ENCODE data around the gene TESPA1. TPM values are rescaled to one million over a fixed set of nuclear protein-coding genes. Genes with fewer than 3 reads are reported as not detected.
"Not testable (repeated sequence)": the region's sequence is repeated elsewhere in the genome, so short reads cannot be mapped to it uniquely, and the experiment has no call there.

TESPA1 gene
- total RNA-seq, 2 donors from 2014 or later = 0.47 to 0.74 TPM

DNA sequence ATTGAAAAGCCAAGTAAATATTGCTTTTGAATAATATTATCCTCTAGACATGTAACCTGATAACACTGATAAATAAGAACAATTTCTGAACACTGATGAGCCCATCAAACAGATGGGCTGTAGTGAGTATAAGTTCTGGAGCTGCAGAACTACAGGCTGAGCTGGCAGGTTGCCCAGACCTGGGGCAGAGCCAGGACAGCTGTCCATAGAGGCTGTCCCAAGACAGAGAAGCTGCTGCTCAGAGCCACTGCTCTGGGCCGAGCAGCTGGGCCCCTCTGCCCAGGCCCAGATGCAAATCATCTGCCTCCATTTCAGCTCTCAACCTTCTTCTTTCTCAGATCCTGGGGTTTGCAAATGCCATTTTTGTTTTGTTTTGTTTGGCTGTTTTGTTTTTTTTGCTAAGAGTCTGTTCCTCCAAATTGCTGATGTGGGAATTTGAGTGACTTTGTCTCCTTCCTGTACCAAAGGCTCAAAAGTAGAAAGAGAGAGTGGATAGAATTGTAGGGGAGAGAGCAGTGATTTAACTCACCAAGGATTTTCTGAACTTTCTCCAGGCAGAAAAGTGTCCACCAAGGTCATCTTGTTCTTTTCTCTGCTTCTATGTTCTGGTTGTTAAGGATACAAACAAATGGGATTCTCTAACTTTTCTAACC is 4.0 kb upstream of the TESPA1 start:
- DNase-seq (peak; percentile 74), ATAC-seq (peak; percentile 70 to 92)
- intact Hi-C loops (cut with DNase I) = no loop called here

DNA sequence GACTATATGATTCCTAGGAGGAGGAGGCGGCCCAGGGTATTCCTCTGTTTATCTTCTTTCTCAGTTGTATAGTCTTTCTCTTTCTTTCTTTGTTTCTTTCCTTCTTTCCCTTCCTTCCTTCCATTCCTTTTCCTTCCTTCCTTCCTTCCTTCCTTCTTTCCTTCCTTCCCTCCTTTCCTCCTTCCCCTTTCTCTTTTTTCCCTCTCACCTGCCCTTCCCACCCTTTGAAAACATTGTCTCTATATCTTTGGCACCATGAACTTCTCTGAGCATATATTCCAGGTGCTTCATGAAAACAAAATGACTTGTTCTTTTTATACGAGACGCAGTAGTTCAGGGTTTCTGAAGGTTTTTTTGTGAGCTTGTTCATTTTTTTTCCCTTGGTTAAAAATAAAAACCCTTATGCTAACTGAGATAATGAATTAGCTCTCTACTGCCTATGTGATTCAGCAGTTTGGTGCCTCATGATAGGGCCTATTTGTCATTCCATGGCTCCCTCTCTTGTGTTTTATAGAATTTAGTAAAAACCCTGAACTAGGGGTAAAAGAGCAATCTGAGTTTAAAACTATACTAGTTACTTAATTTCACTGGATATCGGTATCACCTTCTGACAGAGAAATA is 3.2 kb upstream of the TESPA1 start:
- ATAC-seq = no peak
- intact Hi-C loops (cut with DNase I) = no loop called here
- no peak for DNase-seq

DNA sequence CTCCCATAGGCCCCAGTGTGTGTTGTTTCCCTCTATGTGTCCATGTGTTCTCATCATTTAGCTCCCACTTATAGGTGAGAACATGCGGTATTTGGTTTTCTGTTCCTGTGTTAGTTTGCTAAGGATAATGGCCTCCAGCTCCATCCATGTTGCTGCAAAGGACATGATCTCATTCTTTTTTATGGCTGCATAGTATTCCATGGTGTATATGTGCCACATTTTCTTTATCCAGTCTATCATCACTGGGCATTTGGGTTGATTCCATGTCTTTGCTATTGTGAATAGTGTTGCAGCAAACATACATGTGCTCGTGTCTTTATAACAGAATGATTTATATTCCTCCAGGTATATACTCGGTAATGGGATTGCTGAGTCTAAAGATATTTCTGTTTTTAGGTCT is 2.2 kb upstream of the TESPA1 start:
- ATAC-seq; DNase-seq; intact Hi-C loops (cut with DNase I): not testable (repeated sequence)

DNA sequence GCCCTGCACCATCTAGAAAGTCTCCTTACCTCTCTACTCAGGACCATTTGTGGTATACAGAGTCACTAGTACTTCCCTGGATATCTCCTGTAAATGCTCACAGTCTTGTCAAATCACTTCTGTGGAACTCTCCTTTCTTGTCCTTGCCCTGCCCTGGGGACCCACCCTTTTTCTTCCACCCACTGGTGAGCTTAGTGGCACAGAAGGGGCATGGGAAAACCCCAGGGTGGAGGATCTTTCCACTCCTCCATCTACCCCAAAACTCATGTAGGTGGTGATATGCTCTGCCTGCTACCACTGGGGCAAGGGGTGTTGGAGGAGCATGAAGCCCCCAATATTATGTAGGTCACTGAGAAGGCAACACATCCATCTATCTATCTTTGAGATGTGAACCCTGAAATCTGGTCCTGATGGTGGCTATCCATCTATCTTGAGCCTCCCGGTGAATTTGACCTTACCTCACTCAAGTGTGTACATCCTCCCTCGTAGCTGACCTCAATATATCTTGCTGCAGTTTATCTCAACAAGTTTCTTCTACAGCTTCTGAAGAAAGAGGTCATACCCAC is 943 bp downstream of the TESPA1 start:
- intact Hi-C loops (cut with DNase I) = no loop called here
- ATAC-seq (no peak), DNase-seq (no peak)

DNA sequence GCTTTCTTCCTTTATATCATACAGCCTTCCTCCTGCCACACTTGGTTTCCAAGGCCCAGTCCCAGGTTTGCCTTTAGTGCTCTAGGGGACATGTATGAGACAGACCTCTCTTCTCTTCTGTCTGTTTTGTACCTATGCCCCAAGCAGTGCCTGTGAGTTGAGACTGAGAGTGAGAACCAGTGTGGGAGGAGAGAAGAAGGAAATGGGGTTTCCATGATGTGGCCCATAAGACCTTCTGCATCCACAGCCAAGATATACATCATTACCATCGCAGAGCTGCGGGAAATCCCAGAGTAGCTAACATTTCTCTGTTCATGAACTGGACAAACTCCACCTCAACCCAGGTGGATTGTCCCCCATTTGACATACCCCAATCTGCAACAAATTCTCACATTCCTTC is 2.8 kb downstream of the TESPA1 start:
- ATAC-seq = no peak
- DNase-seq = no peak
- intact Hi-C loops (cut with DNase I) = no loop called here

DNA sequence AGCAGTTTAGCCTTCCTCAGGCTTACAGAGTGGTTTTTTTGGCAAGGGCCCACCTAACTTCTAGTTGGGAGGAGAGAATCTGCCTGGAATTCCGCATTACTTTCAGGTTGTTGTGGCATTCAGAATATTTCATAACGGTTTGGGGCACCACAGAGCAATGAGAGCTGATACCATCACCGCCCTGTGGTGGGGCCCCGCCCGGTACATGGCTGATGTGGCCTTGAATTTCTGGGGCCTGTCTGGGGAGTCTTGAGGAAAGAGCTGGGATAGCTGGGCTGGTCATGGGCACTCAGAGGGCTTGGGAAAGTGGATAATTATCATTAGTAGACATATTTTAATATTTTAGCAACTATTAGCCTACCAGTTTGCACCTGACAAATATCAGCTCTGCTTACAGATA is 4.2 kb downstream of the TESPA1 start:
- DNase-seq = no peak
- no peak for ATAC-seq
- intact Hi-C loops (cut with DNase I) = no loop called here

DNA sequence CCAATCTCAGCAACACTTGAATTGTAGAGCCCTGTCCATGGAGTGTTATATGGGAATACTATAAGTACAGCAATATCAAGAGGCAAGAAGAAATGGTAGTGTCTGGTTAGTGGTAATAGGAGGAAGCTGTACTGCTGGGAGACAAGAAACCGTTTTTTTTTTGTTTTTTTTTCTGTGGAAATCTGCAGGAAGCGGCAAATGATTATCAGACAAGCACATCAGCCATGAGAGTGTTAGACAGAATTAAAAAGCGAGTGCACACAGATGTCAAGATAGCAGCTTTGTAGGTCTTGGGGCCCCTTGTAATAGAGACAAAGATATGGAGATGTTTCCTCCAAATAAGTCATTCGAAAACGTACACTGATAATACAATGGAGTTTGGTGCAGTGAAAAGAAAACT is 6.7 kb downstream of the TESPA1 start:
- ATAC-seq = no peak
- intact Hi-C loops (cut with DNase I) = no loop called here
- DNase-seq = no peak

DNA sequence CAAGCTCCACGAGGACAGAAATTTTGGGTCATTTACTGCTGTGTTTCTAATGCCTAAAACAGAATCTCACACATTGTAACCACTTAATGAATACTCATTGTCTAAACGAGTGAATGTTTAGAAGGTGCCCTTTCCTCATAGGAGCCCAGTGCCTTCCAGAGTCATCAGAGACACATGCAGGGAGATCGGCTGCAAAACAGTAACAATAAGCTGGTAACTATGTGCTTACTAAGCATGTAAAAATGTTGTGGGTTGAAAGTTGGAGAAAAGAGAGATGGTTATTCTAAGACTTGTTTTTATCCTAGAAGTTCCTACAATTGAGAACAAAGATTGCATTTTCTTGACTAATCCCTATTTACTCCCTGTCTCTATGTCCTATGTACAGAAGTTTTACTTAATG is 7.4 kb downstream of the TESPA1 start:
- ATAC-seq = no peak
- intact Hi-C loops (cut with DNase I) = no loop called here
- no peak for DNase-seq

DNA sequence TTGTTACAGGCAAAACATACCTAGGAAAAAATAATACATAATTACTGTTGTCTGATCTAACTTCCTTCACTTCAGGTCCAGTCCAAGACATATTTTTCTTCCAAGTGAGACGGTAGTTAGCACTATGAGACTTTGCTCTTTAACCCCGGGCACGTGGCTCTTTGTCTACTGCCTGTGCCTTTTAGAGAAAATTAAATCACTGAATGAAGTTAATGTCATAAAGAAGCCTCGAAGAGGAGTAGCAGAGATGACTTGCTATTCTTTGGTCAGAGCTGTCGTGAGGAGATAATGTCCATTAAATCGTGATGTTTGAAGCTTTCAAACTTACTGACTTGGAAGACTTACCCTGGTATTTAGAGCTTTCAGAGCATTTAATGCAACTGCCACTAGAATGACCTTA is 8.7 kb downstream of the TESPA1 start:
- ATAC-seq (no peak), DNase-seq (no peak)
- intact Hi-C loops (cut with DNase I) = no loop called here

DNA sequence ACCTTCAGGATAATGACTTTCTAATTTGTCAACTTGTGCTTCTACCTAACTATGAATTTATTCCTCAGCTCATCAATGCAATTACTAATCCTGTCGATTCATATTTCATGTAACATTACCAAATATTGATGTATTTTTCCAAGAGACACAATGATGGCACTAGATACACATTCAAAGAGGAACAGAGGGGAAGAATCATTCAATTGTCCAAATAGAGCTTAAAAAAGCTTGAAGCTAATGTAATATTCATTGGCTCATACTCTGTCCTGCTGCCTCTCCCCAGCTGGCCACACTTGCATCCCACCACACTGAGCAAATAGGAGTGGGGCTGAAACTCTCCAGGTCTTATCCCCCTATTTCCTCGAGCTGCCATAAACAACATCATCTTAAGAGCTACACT is 9.3 kb downstream of the TESPA1 start:
- no peak for ATAC-seq

DNA sequence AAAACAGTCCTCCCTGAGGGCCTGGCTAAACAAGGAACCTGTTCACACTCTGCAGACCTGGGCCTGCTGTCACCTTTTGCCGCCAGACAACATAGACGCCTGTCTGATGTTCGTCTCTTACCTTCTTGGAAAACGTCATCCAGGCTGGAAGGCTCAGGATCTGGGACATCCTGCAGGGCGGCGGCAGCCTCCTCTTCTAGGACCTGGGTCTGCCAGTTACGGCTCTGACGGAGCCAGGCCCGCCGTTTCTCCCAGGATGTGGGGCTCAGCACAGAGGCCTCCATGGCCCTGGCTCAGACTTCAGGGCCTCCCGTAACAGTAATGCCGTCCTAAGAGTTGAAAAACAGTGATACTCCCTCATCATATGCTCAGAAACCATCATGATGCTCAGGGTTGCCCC is 10.3 kb downstream of the TESPA1 start:
- intact Hi-C loops (cut with DNase I) = no loop called here
- DNase-seq = no peak
- no peak for ATAC-seq

More for the DNA sequence above, 9.3 kb downstream of the TESPA1 start:
- intact Hi-C loops (cut with DNase I) = no loop called here
- no peak for DNase-seq

DNA sequence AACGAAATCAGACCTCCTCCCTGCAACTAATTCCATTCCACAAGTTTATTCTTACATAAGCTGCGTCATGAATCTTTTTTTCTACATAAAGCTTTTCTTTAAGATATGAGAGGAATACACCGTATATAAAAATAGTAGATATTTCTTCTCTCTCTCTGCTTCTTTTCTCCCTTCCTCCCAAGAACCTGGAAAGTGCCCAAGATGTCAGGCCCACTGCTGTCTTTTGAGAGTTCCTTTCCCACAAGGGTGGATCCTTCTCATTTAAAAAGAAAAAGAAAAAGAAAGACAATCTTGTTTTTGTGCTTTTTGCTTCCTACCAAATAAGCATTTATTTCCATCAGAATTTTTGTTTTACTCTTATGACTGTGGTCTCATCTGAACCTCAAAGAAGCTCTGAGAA is 11.0 kb downstream of the TESPA1 start:
- DNase-seq (no peak), ATAC-seq (no peak)
- intact Hi-C loops (cut with DNase I) = no loop called here

DNA sequence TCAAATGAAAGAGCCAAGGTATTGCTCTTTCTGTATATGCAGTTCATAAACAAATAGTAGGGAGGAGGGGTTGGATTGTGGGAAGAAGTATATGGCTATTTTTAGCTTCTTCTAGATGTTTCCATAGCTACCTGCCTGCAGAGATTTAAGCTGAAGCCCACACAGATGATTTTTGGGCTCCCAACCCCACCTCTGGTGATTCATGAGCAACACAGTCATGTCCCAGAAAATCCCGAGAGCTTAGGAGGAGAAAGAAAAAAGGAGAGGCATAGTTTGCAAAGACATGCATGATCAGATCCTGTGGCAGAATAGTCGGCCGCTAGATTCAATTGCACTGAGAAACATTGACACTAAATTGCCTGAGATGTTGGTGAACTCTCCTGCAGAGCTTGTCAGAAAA is 13.8 kb downstream of the TESPA1 start:
- ATAC-seq (no peak), DNase-seq (no peak)
- intact Hi-C loops (cut with DNase I) = no loop called here

DNA sequence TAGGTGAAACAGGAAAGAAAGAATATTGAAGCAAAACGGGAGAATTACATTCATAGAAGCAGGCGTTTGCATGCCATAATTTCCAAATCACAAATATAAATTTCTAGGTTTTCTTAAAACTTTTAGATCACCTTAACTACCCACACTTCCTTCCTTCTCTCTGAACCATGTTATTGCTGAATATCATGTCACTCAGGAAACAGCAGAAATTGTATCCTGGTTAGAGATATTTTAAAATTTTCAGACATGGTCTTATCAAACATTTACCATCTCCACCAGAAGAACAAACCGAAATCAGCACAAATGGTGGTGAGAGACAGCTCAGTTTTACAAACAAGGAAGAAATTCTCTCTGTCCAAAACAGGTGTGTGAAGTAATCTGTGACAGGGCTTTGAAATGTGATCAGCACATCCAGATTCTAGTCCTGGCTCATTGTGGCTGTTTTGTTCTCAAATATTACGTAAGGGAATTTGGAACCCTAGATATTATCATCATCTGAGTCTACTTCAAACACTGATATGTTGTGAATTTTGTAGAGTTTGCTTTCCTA is 16.3 kb downstream of the TESPA1 start:
- intact Hi-C loops (cut with DNase I) = no loop called here
- no peak for ATAC-seq
- no peak for DNase-seq

DNA sequence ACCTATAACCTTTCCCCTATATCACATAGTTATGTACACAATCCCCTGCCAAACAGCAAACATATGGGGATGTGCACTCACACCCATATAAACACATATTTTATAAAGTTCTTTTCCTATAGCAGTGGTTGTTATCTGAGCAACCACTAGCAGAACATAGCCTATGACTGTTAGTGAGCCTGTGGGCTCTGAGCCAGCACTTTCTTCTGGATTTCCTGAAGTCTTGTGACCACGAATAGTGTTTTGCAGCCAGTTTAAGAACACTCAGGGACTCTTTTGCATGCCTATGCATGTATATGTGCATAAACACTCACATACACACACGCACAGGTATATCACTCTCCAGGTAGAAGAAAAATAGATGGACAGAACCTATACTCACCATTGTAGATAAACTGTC is 17.1 kb downstream of the TESPA1 start:
- intact Hi-C loops (cut with DNase I) = no loop called here
- ATAC-seq (no peak), DNase-seq (no peak)

DNA sequence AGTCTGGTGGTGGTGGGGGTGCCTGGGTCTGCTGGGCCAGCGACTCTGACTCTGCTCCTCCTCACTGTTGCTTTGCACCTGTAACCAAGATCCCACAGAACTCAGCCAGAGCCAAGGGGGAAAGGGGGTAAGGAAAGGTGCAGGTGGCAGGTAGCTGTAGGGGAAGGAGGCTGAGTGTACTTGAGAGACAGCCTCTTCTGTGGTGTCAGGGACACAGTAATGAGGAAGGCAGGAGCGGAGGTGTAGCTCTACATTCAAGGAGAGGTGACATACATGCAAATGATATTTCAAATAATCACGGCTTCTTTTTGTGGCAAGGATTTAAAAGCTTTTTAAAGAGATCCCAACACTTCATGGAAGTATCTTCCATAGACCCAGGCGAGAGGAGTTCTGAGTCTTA is 23.4 kb downstream of the TESPA1 start:
- DNase-seq (no peak), ATAC-seq (no peak)
- intact Hi-C loops (cut with DNase I) = no loop called here

DNA sequence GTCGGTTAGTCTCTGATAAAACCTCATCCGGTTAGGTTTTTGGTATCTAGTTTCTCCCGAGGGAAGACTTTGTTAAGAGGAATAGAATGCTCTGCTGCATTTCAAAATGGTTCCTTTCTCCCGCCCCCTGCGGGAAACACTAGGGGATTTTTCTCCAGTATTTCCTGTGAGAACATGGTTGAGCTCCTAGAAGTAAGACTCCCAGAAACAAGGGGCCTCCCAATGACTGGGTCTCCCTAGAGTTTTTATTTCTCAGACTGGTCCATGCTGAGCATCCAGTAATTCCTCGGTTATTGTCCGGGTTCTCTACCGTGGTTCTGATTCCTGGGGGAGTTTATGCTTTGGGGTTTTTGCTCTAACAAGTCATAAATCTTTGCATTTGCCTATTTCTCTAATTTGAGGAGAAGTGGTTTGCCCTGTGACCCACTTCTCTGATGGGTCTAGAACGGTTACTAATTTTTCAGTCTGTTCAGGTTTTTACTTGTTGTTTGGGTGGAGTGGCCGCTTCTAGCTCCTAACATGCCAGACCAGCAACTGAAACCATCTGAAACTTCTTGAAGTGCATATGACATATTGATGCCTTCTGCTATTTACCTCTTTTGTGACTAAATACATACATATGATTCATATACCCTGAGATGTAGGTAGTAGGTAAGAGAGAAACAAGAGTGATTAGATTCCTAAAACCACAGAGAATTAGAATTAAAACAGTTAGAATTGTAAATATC is 25.1 kb downstream of the TESPA1 start:
- intact Hi-C loops (cut with DNase I) = loop anchor here (2.0 to 10.0 kb wide), 3 partner anchors 211 to 257 kb away; no protein-coding TSS in a partner anchor
- ATAC-seq (no peak), DNase-seq (no peak)

DNA sequence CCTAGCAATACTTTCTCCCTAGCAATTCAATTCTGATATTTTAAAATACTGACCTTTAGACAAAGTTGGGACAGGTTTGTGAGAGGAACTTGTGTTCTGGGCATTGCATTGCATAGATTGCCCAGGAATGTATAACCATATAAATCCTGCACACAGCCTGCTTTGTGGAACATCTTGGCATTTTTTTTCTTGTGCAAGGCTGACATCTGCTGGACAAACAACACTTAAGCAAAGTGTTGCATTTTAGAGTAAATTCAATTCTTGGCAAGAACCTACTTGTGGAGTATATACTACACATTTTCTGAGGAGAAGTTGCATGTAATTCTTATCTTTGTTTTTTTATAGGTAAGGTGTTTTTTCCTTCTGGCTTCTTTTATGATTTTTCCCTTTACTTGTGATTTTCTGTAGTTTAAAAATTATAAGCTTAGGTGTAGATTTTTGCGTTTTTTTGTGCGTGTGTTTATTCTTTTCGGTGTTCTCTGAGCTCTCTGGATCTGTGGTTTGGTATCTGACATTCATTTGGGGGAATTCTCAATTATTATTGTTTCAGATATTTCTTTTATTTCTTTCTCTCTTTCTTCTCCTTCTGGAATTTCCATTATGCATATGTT is 26.4 kb downstream of the TESPA1 start:
- intact Hi-C loops (cut with DNase I) = loop anchor here (2.0 to 10.0 kb wide), 3 partner anchors 209 to 256 kb away; no protein-coding TSS in a partner anchor
- no peak for DNase-seq
- ATAC-seq = peak; percentile 55 to 60

DNA sequence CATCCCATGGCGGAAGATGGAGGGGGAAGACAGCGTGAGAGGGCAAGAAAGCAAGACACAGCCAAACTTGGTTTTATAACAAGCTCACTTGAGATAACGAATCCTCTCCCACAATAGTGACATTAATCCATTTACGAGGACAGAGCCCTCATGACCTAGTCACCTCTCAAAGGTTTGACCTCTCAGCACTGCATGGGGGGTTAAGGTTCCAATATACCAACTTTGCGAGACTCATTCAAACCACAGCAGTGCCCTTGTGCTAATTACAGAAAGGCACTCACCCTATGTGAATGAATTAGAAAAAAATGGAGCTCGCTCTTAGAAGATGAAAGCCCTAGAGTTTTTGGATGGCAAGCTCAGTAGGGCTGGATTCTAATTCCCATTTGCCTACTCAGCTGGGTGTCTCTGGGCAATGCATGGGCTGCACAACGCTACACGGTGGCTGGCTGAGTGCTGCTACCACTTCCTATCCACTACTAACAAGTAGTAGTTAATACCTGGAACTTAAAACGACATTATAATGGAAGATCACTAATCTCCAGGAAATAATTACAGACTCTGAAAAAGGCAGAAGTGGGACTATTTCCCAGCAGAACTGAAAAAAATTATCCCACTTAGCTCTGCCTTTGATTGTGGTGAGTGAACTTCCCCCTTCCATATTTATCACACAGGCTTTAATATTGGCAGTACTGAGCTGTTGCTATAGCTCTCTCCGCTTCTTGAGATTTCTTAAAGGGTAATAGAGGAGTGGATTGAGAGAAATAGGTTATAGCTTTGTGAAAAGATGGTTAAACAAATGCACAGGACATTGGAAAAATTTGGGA is 27.5 kb downstream of the TESPA1 start:
- intact Hi-C loops (cut with DNase I) = loop anchor here (5.0 to 10.0 kb wide), 2 partner anchors 232 to 255 kb away; no protein-coding TSS in a partner anchor
- ATAC-seq (no peak), DNase-seq (no peak)

All from left cardiac atrium (tissue), 4 donors.